Aorta (tissue), 5 donors: ENCODE measurements around the gene SPATA13. TPM values are rescaled to one million over a fixed set of nuclear protein-coding genes. Genes with fewer than 3 reads are reported as not detected.

Experiments used
- ATAC-seq: fragments of 200-7000 bp; cut with Tn5 transposase; one replicate; pipeline ENCODE4 v1.9.1; 2022; ENCODE audit warnings: moderate library complexity; ENCODE audit not compliant: low FRiP score
- DNase-seq, 2 donors: peaks; one replicate each; pipeline ENCODE4 v3.0.0-alpha.2; 2020
- H3K27ac ChIP-seq, 2 donors: one replicate each; pipeline ENCODE4 v1.5.1; 2013; ENCODE audit warnings: low read length in 2 of 2, mild to moderate bottlenecking in 2 of 2, moderate library complexity in 2 of 2, control low read depth in 1 of 2, inconsistent platforms in 1 of 2, low read depth in 1 of 2
- H3K27me3 ChIP-seq, 2 donors: one replicate each; pipeline ENCODE4 v1.6.1; 2013; ENCODE audit warnings: control low read depth in 1 of 2, low read length in 1 of 2, mild to moderate bottlenecking in 1 of 2, moderate library complexity in 1 of 2; ENCODE audit not compliant: insufficient read depth in 2 of 2, control insufficient read depth in 1 of 2
- H3K36me3 ChIP-seq, 2 donors: one replicate each; pipeline ENCODE4 v1.6.1; 2013; ENCODE audit warnings: control low read depth in 1 of 2, low read length in 1 of 2, mild to moderate bottlenecking in 1 of 2; ENCODE audit not compliant: insufficient read depth in 2 of 2, control insufficient read depth in 1 of 2
- H3K4me1 ChIP-seq, 2 donors: one replicate each; pipeline ENCODE4 v1.6.1; 2013; ENCODE audit warnings: low read length in 2 of 2, control low read depth in 1 of 2, mild to moderate bottlenecking in 1 of 2, moderate library complexity in 1 of 2; ENCODE audit not compliant: insufficient read depth in 2 of 2, control insufficient read depth in 1 of 2
- H3K4me3 ChIP-seq, 2 donors: one replicate each; pipeline ENCODE4 v1.5.1; 2013; ENCODE audit warnings: low read length in 2 of 2, control low read depth in 1 of 2, mild to moderate bottlenecking in 1 of 2
- H3K9me3 ChIP-seq: one replicate; pipeline ENCODE4 v1.6.1; 2013; ENCODE audit warnings: mild to moderate bottlenecking, low read length; ENCODE audit not compliant: control insufficient read depth
- WGBS, 2 donors: extraction: QIAGEN DNeasy Blood & Tissue Kit; methylation state at CpG; one replicate each; pipeline ENCODE4 v1.1.7; 2013; 5-methylcytosine and 5-hydroxymethylcytosine counted together
- intact Hi-C, 2 donors: fragments of 100-400 bp; cut with DNase I; formaldehyde crosslinking; loops; one replicate each; pipeline versions ENCODE4 v1.14.2 to v1.15.0; 2022
- polyA plus RNA-seq, 2 donors: library from polyadenylated mRNA; stranded (reverse); fragments of 200-250 nt; gene quantifications; one replicate each; pipeline ENCODE4 v1.2.3, GENCODE V29; 2013
- total RNA-seq, 2 donors: library from RNA; stranded (reverse); fragmentation: NEBNext Ultra II Directional; extraction: Animal tissue kit (Norgen Biotek cat#: 25700); gene quantifications; one replicate each; pipeline ENCODE4 v1.2.1, GENCODE V29; 2021
- donor health status: healthy with polysubstance abuse.
- donor health status: Bipolar disorder and iron deficiency.
- donor health status: DM: no; HTN: no; CAD: no.
- donor health status: DM: no; HTN: no; CAD: no.
- donor health status: DM: yes; HTN: yes; CAD: no.

SPATA13 gene
- total and polyA plus RNA-seq, 4 donors: 6.1 to 18.2 (median 9.0) TPM

- no peaks in the 10 kb centered on the region for H3K4me1 ChIP-seq
- no peaks in the 10 kb centered on the region for H3K36me3 ChIP-seq
- DNase-seq (no peak), ATAC-seq (no peak)
- intact Hi-C loops: no loop called here
- H3K4me3 ChIP-seq: no peak overlapping the region
- H3K27ac ChIP-seq: peak overlapping the region; percentile 20 to 38
- WGBS, 2 donors: 69 to 85% methylated on average over 6 of the region's 6 CpGs
- H3K9me3 ChIP-seq: no peaks in the 10 kb centered on the region
- no peaks in the 10 kb centered on the region for H3K27me3 ChIP-seq
These were observed 7.9 kb downstream of the SPATA13 start for GRCh38 chr13:24168392-24168750.

- 26 to 37% methylated on average over 5 of the region's 5 CpGs for WGBS, 2 donors
- intact Hi-C loops: no loop called here
- Histone ChIP-seq H3K27me3 (no peaks in the 10 kb centered on the region), H3K9me3 (no peaks in the 10 kb centered on the region), H3K4me3 (no peak overlapping the region), H3K27ac (no peak overlapping the region), H3K36me3 (no peaks in the 10 kb centered on the region), H3K4me1 (no peaks in the 10 kb centered on the region)
- ATAC-seq: no peak
- no peak for DNase-seq
These were observed 8.5 kb downstream of the SPATA13 start for GRCh38 chr13:24168979-24169378.

GRCh38 chr13:24172071-24172470 lies 11.6 kb downstream of the SPATA13 start:
- intact Hi-C loops: no loop called here
- H3K9me3 ChIP-seq: no peaks in the 10 kb centered on the region
- no peaks in the 10 kb centered on the region for H3K4me1 ChIP-seq
- no peaks in the 10 kb centered on the region for H3K36me3 ChIP-seq
- ATAC-seq (no peak), DNase-seq (no peak)
- no peak overlapping the region for H3K27ac ChIP-seq
- H3K4me3 ChIP-seq: no peak overlapping the region
- WGBS, 2 donors: 91 to 97% methylated on average over 4 of the region's 4 CpGs
- H3K27me3 ChIP-seq: no peaks in the 10 kb centered on the region

- Histone ChIP-seq H3K4me1 (no peaks in the 10 kb centered on the region), H3K27me3 (no peaks in the 10 kb centered on the region), H3K36me3 (no peaks in the 10 kb centered on the region), H3K9me3 (no peaks in the 10 kb centered on the region), H3K4me3 (no peak overlapping the region), H3K27ac (no peak overlapping the region)
- intact Hi-C loops: no loop called here
- no peak for DNase-seq
- WGBS, 2 donors: 43 to 55% methylated on average over 2 of the region's 2 CpGs
- ATAC-seq: no peak
These were observed 13.3 kb downstream of the SPATA13 start for GRCh38 chr13:24173795-24174194.

GRCh38 chr13:24175847-24176246 lies 15.3 kb downstream of the SPATA13 start:
- no peak overlapping the region for H3K4me3 ChIP-seq
- H3K36me3 ChIP-seq: no peaks in the 10 kb centered on the region
- no peak for DNase-seq
- intact Hi-C loops: no loop called here
- H3K27me3 ChIP-seq: no peaks in the 10 kb centered on the region
- no peak for ATAC-seq
- H3K27ac ChIP-seq: no peak overlapping the region
- 83 to 90% methylated on average over 4 of the region's 4 CpGs for WGBS, 2 donors
- H3K4me1 ChIP-seq: no peaks in the 10 kb centered on the region
- H3K9me3 ChIP-seq: no peaks in the 10 kb centered on the region

- Histone ChIP-seq H3K4me1 (no peaks in the 10 kb centered on the region), H3K9me3 (no peaks in the 10 kb centered on the region), H3K27ac (no peak overlapping the region), H3K27me3 (no peaks in the 10 kb centered on the region), H3K36me3 (no peaks in the 10 kb centered on the region), H3K4me3 (no peak overlapping the region)
- WGBS, 2 donors: 84 to 86% methylated on average over 8 of the region's 8 CpGs
- intact Hi-C loops: no loop called here
- ATAC-seq (no peak), DNase-seq (no peak)
These were observed 16.0 kb downstream of the SPATA13 start for GRCh38 chr13:24176351-24177101.

GRCh38 chr13:24178847-24179485 lies 18.4 kb downstream of the SPATA13 start:
- DNase-seq (no peak), ATAC-seq (no peak)
- Histone ChIP-seq H3K27me3 (no peaks in the 10 kb centered on the region), H3K4me3 (no peak overlapping the region), H3K9me3 (no peaks in the 10 kb centered on the region), H3K4me1 (no peaks in the 10 kb centered on the region), H3K27ac (no peak overlapping the region), H3K36me3 (no peaks in the 10 kb centered on the region)
- intact Hi-C loops: no loop called here
- 94 to 97% methylated on average over 2 of the region's 2 CpGs for WGBS, 2 donors

- H3K9me3 ChIP-seq: no peaks in the 10 kb centered on the region
- ATAC-seq (no peak), DNase-seq (no peak)
- no peaks in the 10 kb centered on the region for H3K27me3 ChIP-seq
- H3K4me3 ChIP-seq: no peak overlapping the region
- H3K4me1 ChIP-seq: no peaks in the 10 kb centered on the region
- no peaks in the 10 kb centered on the region for H3K36me3 ChIP-seq
- WGBS, 2 donors: 76 to 77% methylated on average over 1 of the region's 1 CpG
- no peak overlapping the region for H3K27ac ChIP-seq
- intact Hi-C loops: no loop called here
These were observed 18.9 kb downstream of the SPATA13 start for GRCh38 chr13:24179486-24179850.

- ATAC-seq (no peak), DNase-seq (no peak)
- H3K27ac ChIP-seq: no peak overlapping the region
- H3K36me3 ChIP-seq: no peaks in the 10 kb centered on the region
- H3K27me3 ChIP-seq: no peaks in the 10 kb centered on the region
- 86 to 89% methylated on average over 5 of the region's 5 CpGs for WGBS, 2 donors
- no peaks in the 10 kb centered on the region for H3K9me3 ChIP-seq
- H3K4me1 ChIP-seq: no peaks in the 10 kb centered on the region
- H3K4me3 ChIP-seq: no peak overlapping the region
- intact Hi-C loops: no loop called here
These were observed 20.3 kb downstream of the SPATA13 start for GRCh38 chr13:24180750-24181377.
